GM23338 (cell line): ENCODE data around the gene CRADD. TPM values are rescaled to one million over a fixed set of nuclear protein-coding genes. Genes with fewer than 3 reads are reported as not detected.

Experiments
- ATAC-seq: fragments of 200-7000 bp; cut with Tn5 transposase; 3 replicates; pipeline ENCODE4 v1.9.1; 2020
- DNase-seq: peaks from one replicate; pipeline ENCODE4 v3.0.0-alpha.2; 2015; ENCODE audit warnings: low spot score
- H2AFZ ChIP-seq: fragments of 200-600 bp; sonication (generic); 2 replicates; pipeline ENCODE4 v1.8.0; 2016; ENCODE audit warnings: antibody characterized with exemption, mild to moderate bottlenecking, moderate library complexity
- H3F3A ChIP-seq: fragments of 200-600 bp; sonication (generic); replicated peaks from 2 replicates; pipeline ENCODE4 v1.8.0; 2017; ENCODE audit warnings: antibody characterized with exemption, mixed run types, low read depth
- H3K27ac ChIP-seq: fragments of 200-600 bp; sonication (generic); 2 replicates; pipeline ENCODE4 v1.6.1; 2016; ENCODE audit warnings: low read depth
- H3K27me3 ChIP-seq: fragments of 200-600 bp; sonication (generic); 2 replicates; pipeline ENCODE4 v1.8.0; 2016; ENCODE audit warnings: mild to moderate bottlenecking, mixed run types, moderate library complexity; ENCODE audit not compliant: insufficient read depth
- H3K36me3 ChIP-seq: fragments of 200-600 bp; sonication (generic); 2 replicates; pipeline ENCODE4 v1.8.0; 2016; ENCODE audit warnings: mild to moderate bottlenecking; ENCODE audit not compliant: insufficient read depth
- H3K4me1 ChIP-seq: fragments of 200-600 bp; sonication (generic); 2 replicates; pipeline ENCODE4 v1.8.0; 2016; ENCODE audit warnings: mild to moderate bottlenecking, moderate library complexity; ENCODE audit not compliant: insufficient read depth
- H3K4me2 ChIP-seq: fragments of 200-600 bp; sonication (generic); 2 replicates; pipeline ENCODE4 v1.7.1; 2017; ENCODE audit warnings: mixed run types
- H3K4me3 ChIP-seq: fragments of 200-600 bp; sonication (generic); 2 replicates; pipeline ENCODE4 v1.6.1; 2016; ENCODE audit warnings: mixed run types
- H3K79me2 ChIP-seq: fragments of 200-600 bp; sonication (generic); replicated peaks from 2 replicates; pipeline ENCODE4 v1.8.0; 2017; ENCODE audit warnings: mild to moderate bottlenecking; ENCODE audit not compliant: insufficient read depth
- H3K9me2 ChIP-seq: fragments of 200-600 bp; sonication (generic); 2 replicates; pipeline ENCODE4 v1.8.0; 2017; ENCODE audit not compliant: insufficient read depth
- H4K20me1 ChIP-seq: fragments of 200-600 bp; sonication (generic); replicated peaks from 2 replicates; pipeline ENCODE4 v1.8.0; 2017; ENCODE audit warnings: mild to moderate bottlenecking; ENCODE audit not compliant: insufficient read depth
- H3K27ac Mint-ChIP-seq: 2 replicates; pipeline ENCODE4 v1.8.0; 2020; ENCODE audit warnings: inconsistent platforms, mild to moderate bottlenecking, moderate library complexity, mixed read lengths
- H3K27me3 Mint-ChIP-seq: 3 replicates; pipeline ENCODE4 v1.8.0; 2022; ENCODE audit warnings: low read depth, mild to moderate bottlenecking, moderate library complexity, mixed read lengths, inconsistent platforms; ENCODE audit not compliant: insufficient read depth, poor library complexity
- H3K36me3 Mint-ChIP-seq: 3 replicates; pipeline ENCODE4 v1.8.0; 2021; ENCODE audit warnings: low read depth, mild to moderate bottlenecking, inconsistent platforms, moderate library complexity, mixed read lengths
- H3K4me1 Mint-ChIP-seq: 3 replicates; pipeline ENCODE4 v1.8.0; 2020; ENCODE audit warnings: mild to moderate bottlenecking, inconsistent platforms, mixed read lengths
- H3K4me3 Mint-ChIP-seq: 3 replicates; pipeline ENCODE4 v1.8.0; 2021; ENCODE audit warnings: moderate library complexity, mild to moderate bottlenecking, inconsistent platforms, mixed read lengths
- H3K9me3 Mint-ChIP-seq: 3 replicates; pipeline ENCODE4 v1.8.0; 2020; ENCODE audit warnings: moderate library complexity, mild to moderate bottlenecking, inconsistent platforms, mixed read lengths
- CREB1 ChIP-seq: fragments of 250-450 bp; sonication (Bioruptor Pico); IDR thresholded peaks from 2 replicates; pipeline ENCODE4 v1.5.0; 2020; ENCODE audit warnings: low read depth, mild to moderate bottlenecking, moderate library complexity
- EZH2 ChIP-seq: fragments of 200-600 bp; sonication (generic); IDR thresholded peaks from one replicate; pipeline ENCODE4 v1.8.0; 2017; ENCODE audit warnings: antibody characterized with exemption, mild to moderate bottlenecking, low read depth; ENCODE audit not compliant: unreplicated experiment
- EZH2phosphoT487 ChIP-seq: fragments of 200-600 bp; sonication (generic); IDR thresholded peaks from one replicate; pipeline ENCODE4 v1.8.1; 2018; ENCODE audit warnings: antibody characterized with exemption; ENCODE audit not compliant: unreplicated experiment
- JUNB ChIP-seq: IDR thresholded peaks from one replicate; pipeline ENCODE4 v1.6.1; 2016; ENCODE audit warnings: antibody characterized with exemption; ENCODE audit not compliant: unreplicated experiment
- POLR2AphosphoS5 ChIP-seq: IDR thresholded peaks from 2 replicates; pipeline ENCODE4 v1.6.1; 2016; ENCODE audit warnings: antibody characterized with exemption, low read depth
- STAT1 ChIP-seq: IDR thresholded peaks from one replicate; pipeline ENCODE4 v1.6.1; 2016; ENCODE audit warnings: antibody characterized with exemption; ENCODE audit not compliant: unreplicated experiment
- ZNF114 ChIP-seq: fragments of 250-450 bp; sonication (Bioruptor Pico); IDR thresholded peaks from 2 replicates; pipeline ENCODE4 v1.5.0; 2020; ENCODE audit warnings: mild to moderate bottlenecking, moderate library complexity
- ZNF331 ChIP-seq: fragments of 250-450 bp; sonication (Bioruptor Pico); IDR thresholded peaks from 2 replicates; pipeline ENCODE4 v1.5.0; 2020; ENCODE audit warnings: low read depth, mild to moderate bottlenecking, moderate library complexity
- polyA plus RNA-seq: library from polyadenylated mRNA; unstranded; fragments of >200 nt; fragmentation: Nextera tagmentation; extraction: Ambion mirVana; gene quantifications from 2 replicates; pipeline ENCODE4 v1.2.1, GENCODE V29; 2016
- total RNA-seq: library from RNA; depleted of rRNA; stranded (reverse); fragments of >200 nt; shearing (Covaris generic); gene quantifications from 2 replicates; pipeline ENCODE4 v1.2.3, GENCODE V29; 2014
- TF ChIP-seq, protein P1 (sequence below): IDR thresholded peaks from 2 replicates; pipeline ENCODE4 v1.6.1; 2016; ENCODE audit warnings: antibody characterized with exemption
- TF ChIP-seq, protein P2 (sequence below): IDR thresholded peaks from one replicate; pipeline ENCODE4 v1.6.1; 2018; ENCODE audit warnings: antibody characterized with exemption; ENCODE audit not compliant: unreplicated experiment
- TF ChIP-seq, protein P3 (sequence below): fragments of 250-450 bp; sonication (Bioruptor Pico); IDR thresholded peaks from 2 replicates; pipeline ENCODE4 v1.5.0; 2020; ENCODE audit warnings: mild to moderate bottlenecking, moderate library complexity

Gene CRADD
- total and polyA plus RNA-seq, 2 experiments from 2014 or later, result 6.3 to 27.9 TPM

DNA sequence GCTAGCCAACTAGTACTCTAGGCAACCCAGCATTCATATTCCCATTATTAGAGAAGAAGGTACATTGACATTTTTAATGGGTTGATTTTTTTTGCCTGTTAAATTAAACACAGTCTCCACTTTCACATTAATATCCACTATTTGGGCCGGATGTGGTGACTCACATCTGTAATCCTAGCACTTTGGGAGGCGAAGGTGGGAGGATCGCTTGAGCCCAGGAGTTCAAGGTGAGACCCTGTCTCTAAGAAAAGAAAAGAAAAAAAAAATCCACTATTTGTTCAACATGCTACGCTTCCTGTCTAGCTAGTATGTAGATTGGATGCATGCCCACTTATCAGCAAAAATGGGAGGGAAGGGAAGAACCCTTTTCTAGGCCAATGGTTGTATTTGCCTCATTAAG, 7.1 kb upstream of the CRADD start:
- Mint-ChIP-seq H3K4me1 (peaks cover 2% of the 10 kb centered on the region; the same call in 1 of the 3 replicates), H3K9me3 (no peaks in the 10 kb centered on the region; the same call in 2 of the 3 replicates), H3K36me3 (no peaks in the 10 kb centered on the region; the same call in 2 of the 3 replicates), H3K27me3 (peaks cover 3% of the 10 kb centered on the region), H3K27ac (no peak overlapping the region), H3K4me3 (no peak overlapping the region)
- no peak for ATAC-seq
- H2AFZ ChIP-seq, result no peak overlapping the region
- H3K36me3 ChIP-seq, result no peaks in the 10 kb centered on the region
- H3F3A ChIP-seq, result no peaks in the 10 kb centered on the region
- H3K4me3 ChIP-seq, result no peak overlapping the region
- TF ChIP-seq, protein P1, sequence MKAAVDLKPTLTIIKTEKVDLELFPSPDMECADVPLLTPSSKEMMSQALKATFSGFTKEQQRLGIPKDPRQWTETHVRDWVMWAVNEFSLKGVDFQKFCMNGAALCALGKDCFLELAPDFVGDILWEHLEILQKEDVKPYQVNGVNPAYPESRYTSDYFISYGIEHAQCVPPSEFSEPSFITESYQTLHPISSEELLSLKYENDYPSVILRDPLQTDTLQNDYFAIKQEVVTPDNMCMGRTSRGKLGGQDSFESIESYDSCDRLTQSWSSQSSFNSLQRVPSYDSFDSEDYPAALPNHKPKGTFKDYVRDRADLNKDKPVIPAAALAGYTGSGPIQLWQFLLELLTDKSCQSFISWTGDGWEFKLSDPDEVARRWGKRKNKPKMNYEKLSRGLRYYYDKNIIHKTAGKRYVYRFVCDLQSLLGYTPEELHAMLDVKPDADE, result no peak
- no peak for TF ChIP-seq EZH2phosphoT487
- no peak for TF ChIP-seq JUNB
- TF ChIP-seq EZH2, result no peak
- TF ChIP-seq STAT1, result no peak
- no peak for TF ChIP-seq ZNF331 (CRISPR knock-in tag)
- H3K79me2 ChIP-seq, result no peaks in the 10 kb centered on the region
- H3K27ac ChIP-seq, result no peak overlapping the region
- no peaks in the 10 kb centered on the region for H3K4me1 ChIP-seq
- no peaks in the 10 kb centered on the region for H3K27me3 ChIP-seq
- H3K4me2 ChIP-seq, result no peak overlapping the region
- no peak for DNase-seq
- no peaks in the 10 kb centered on the region for H3K9me2 ChIP-seq
- no peaks in the 10 kb centered on the region for H4K20me1 ChIP-seq

DNA sequence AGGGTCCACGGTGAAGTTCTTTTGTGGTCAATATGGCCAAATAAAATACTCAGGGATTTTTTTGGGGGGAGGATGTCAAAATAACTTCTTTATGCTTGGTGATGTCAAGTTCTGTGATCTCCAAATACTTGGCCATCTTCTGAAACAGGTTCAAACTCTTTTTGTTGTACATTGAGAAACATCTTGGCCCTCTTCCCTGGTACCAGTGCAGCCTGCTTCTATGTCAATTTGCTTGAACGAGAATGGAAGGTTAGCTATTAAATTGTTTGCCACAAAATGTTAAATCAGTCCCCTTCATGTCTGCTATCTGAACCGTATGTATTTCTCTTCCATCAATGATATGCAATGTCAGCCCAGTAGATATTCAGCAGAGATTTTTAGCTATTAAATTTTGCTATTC, 6.1 kb upstream of the CRADD start:
- Histone ChIP-seq H4K20me1 (no peaks in the 10 kb centered on the region), H3K36me3 (no peaks in the 10 kb centered on the region), H3K4me1 (no peaks in the 10 kb centered on the region), H3K4me3 (no peak overlapping the region), H3K9me2 (no peaks in the 10 kb centered on the region), H3K4me2 (no peak overlapping the region), H3K27ac (no peak overlapping the region), H3F3A (no peaks in the 10 kb centered on the region), H3K27me3 (no peaks in the 10 kb centered on the region), H2AFZ (no peak overlapping the region), H3K79me2 (no peaks in the 10 kb centered on the region)
- H3K27me3 Mint-ChIP-seq, result peaks cover 3% of the 10 kb centered on the region
- no peaks in the 10 kb centered on the region; the same call in 2 of the 3 replicates for H3K9me3 Mint-ChIP-seq
- no peak overlapping the region for H3K4me3 Mint-ChIP-seq
- ATAC-seq (no peak), DNase-seq (no peak)
- no peaks in the 10 kb centered on the region; the same call in 2 of the 3 replicates for H3K36me3 Mint-ChIP-seq
- H3K4me1 Mint-ChIP-seq, result peaks cover 2% of the 10 kb centered on the region; the same call in 1 of the 3 replicates
- no peak overlapping the region for H3K27ac Mint-ChIP-seq
- TF ChIP-seq JUNB, result no peak
- TF ChIP-seq, protein P2, sequence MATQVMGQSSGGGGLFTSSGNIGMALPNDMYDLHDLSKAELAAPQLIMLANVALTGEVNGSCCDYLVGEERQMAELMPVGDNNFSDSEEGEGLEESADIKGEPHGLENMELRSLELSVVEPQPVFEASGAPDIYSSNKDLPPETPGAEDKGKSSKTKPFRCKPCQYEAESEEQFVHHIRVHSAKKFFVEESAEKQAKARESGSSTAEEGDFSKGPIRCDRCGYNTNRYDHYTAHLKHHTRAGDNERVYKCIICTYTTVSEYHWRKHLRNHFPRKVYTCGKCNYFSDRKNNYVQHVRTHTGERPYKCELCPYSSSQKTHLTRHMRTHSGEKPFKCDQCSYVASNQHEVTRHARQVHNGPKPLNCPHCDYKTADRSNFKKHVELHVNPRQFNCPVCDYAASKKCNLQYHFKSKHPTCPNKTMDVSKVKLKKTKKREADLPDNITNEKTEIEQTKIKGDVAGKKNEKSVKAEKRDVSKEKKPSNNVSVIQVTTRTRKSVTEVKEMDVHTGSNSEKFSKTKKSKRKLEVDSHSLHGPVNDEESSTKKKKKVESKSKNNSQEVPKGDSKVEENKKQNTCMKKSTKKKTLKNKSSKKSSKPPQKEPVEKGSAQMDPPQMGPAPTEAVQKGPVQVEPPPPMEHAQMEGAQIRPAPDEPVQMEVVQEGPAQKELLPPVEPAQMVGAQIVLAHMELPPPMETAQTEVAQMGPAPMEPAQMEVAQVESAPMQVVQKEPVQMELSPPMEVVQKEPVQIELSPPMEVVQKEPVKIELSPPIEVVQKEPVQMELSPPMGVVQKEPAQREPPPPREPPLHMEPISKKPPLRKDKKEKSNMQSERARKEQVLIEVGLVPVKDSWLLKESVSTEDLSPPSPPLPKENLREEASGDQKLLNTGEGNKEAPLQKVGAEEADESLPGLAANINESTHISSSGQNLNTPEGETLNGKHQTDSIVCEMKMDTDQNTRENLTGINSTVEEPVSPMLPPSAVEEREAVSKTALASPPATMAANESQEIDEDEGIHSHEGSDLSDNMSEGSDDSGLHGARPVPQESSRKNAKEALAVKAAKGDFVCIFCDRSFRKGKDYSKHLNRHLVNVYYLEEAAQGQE, result no peak
- no peak for TF ChIP-seq POLR2AphosphoS5
- TF ChIP-seq EZH2phosphoT487, result no peak
- no peak for TF ChIP-seq ZNF331 (CRISPR knock-in tag)
- no peak for TF ChIP-seq CREB1 (CRISPR knock-in tag)
- no peak for TF ChIP-seq ZNF114 (CRISPR knock-in tag)
- TF ChIP-seq, protein P3, sequence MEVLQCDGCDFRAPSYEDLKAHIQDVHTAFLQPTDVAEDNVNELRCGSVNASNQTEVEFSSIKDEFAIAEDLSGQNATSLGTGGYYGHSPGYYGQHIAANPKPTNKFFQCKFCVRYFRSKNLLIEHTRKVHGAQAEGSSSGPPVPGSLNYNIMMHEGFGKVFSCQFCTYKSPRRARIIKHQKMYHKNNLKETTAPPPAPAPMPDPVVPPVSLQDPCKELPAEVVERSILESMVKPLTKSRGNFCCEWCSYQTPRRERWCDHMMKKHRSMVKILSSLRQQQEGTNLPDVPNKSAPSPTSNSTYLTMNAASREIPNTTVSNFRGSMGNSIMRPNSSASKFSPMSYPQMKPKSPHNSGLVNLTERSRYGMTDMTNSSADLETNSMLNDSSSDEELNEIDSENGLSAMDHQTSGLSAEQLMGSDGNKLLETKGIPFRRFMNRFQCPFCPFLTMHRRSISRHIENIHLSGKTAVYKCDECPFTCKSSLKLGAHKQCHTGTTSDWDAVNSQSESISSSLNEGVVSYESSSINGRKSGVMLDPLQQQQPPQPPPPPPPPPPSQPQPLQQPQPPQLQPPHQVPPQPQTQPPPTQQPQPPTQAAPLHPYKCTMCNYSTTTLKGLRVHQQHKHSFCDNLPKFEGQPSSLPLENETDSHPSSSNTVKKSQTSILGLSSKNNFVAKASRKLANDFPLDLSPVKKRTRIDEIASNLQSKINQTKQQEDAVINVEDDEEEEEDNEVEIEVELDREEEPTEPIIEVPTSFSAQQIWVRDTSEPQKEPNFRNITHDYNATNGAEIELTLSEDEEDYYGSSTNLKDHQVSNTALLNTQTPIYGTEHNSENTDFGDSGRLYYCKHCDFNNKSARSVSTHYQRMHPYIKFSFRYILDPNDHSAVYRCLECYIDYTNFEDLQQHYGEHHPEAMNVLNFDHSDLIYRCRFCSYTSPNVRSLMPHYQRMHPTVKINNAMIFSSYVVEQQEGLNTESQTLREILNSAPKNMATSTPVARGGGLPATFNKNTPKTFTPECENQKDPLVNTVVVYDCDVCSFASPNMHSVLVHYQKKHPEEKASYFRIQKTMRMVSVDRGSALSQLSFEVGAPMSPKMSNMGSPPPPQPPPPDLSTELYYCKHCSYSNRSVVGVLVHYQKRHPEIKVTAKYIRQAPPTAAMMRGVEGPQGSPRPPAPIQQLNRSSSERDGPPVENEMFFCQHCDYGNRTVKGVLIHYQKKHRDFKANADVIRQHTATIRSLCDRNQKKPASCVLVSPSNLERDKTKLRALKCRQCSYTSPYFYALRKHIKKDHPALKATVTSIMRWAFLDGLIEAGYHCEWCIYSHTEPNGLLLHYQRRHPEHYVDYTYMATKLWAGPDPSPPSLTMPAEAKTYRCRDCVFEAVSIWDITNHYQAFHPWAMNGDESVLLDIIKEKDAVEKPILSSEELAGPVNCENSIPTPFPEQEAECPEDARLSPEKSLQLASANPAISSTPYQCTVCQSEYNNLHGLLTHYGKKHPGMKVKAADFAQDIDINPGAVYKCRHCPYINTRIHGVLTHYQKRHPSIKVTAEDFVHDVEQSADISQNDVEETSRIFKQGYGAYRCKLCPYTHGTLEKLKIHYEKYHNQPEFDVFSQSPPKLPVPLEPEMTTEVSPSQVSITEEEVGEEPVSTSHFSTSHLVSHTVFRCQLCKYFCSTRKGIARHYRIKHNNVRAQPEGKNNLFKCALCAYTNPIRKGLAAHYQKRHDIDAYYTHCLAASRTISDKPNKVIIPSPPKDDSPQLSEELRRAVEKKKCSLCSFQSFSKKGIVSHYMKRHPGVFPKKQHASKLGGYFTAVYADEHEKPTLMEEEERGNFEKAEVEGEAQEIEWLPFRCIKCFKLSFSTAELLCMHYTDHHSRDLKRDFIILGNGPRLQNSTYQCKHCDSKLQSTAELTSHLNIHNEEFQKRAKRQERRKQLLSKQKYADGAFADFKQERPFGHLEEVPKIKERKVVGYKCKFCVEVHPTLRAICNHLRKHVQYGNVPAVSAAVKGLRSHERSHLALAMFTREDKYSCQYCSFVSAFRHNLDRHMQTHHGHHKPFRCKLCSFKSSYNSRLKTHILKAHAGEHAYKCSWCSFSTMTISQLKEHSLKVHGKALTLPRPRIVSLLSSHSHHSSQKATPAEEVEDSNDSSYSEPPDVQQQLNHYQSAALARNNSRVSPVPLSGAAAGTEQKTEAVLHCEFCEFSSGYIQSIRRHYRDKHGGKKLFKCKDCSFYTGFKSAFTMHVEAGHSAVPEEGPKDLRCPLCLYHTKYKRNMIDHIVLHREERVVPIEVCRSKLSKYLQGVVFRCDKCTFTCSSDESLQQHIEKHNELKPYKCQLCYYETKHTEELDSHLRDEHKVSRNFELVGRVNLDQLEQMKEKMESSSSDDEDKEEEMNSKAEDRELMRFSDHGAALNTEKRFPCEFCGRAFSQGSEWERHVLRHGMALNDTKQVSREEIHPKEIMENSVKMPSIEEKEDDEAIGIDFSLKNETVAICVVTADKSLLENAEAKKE, result no peak
- no peak for TF ChIP-seq EZH2
